Activated CD4-positive, alpha-beta T cell treated with anti-CD3 and anti-CD28 coated beads, Interleukin-2, amount 50 U/mL, for 1 hour (primary cell): ENCODE data around the gene LTBP1.
"Not testable (repeated sequence)": the region's sequence is repeated elsewhere in the genome, so short reads cannot be mapped to it uniquely, and the experiment has no call there.

ENCODE experiments used
- DNase-seq: peaks from one replicate; pipeline ENCODE4 v3.0.0-alpha.2; 2020

The LTBP1 gene

DNA sequence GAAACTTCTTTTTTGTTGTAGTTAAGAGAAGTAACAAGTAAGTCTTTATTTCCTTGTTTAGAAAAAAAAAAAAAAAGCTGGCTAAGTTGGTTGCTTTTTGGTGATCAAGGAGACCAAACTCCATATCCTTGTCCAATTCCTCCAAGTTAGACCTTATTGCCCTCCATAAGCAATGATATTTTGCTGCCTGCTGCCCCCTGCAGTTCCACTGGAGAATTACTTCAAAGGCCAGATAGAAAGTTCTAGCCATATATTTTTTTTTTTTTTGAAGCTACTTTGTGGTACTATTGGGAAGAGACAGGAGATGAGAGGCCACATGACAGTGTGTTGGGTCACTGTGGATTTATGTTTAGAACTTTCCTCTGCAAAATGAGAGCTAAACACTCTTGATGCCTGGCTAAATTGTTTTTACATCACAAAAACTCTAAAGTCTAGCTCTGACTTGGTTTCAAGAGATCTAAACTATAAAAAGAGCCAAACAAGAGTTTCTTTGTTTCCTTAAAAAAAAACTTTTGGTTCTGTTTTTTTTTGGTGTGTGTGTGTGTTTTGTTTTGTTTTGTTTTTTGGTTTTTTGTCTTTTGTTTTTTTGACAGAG, 449.0 kb downstream of the LTBP1 start:
- DNase-seq = peak; percentile 24

DNA sequence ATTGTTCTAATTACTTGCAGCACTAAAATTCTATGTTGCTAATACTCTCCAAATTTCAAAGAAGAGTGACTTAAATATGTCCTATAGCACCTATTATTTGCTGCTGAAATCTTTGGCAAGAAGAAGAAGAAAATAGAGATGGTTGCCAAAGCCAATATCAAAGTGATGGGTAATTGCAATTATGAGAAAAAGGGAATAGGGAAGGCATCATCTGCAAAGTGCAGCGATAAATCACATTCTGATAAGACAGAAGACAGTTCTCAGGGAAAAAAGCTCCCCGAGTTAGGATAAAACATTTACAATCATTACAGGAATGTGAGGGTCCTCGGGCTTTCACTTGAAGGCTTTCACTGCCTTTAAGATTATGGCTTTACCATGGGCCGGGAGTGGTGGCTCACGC, 457.6 kb downstream of the LTBP1 start:
- no peak for DNase-seq

DNA sequence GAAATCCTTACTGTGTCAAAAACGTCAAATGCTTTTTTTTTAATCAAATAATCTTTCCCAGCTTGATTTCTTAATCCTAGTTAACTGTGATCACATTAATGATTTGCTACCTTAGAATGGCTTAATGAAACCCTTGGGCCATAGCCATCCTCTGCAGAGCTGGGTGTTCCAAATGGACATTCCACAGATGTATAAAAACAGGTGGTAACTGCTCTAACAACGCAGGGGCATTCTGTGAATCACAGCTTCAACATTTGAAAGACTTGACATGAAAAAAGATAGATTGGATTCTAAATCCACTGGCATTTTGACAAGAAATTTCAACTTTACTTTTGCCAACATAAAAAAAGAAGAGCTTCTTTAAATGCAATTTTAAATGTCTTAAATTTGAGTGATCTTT, 459.9 kb downstream of the LTBP1 start:
- DNase-seq = no peak

DNA sequence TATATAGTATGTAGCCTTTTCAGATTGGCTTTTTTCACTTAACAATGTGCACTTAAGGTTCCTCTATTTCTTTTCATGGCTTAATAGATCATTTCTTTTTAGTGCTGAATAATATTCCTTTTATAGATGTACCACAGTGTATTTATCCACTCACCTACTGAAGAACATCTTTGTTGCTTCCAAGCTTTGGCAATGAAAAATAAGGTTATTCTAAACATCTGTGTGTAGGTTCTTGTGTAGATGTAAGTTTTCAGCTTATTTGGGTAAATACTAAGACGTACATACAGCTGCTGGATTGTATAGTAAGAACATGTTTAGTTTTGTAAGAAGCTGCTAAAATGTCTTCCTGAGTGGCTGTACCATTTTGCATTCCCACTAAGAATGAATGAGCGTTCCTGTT, 461.4 kb downstream of the LTBP1 start:
- DNase-seq = no peak

DNA sequence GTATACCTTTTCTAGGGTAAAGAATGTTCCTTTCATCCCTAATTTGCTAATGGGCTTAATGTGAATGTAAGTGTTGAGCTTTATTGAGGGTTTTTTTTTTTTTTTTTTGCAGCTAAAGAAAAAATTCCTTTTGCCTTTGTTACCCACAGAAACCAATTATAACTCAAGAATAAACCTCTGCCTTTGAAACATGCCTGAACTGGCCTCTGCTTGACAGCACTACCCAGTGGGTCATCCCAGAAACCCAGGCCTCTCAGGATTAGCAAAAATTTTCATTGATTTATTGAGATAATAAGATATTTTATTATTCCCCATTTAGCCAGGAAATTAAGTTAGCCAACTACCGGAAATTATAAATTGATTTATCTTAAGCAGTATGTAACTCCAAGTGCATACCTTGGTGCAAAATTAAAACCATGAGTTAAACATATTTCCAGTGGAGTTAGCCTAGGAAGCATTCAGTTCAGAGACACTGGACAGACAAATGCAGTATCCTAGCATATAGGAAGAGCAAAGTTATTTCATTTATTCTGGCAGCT, 462.7 kb downstream of the LTBP1 start:
- DNase-seq = no peak

DNA sequence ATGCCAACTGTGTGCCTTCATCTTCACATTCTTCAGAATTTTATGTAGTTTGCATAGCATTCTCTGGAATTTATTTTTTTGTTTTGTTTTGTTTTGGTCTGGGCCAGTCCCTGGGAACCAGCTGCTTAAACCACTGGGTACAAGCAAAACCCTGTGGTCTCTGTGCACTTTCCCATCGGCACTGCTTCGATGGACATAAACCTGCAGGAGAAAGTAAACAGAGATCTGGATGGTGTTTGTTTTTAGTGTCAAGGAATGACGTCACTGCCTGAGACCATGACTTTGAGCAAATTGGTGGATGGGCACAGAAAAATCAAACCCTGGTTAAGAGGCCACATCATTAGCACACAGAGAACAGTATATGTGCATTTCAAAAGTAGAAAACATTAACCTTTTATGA, 465.0 kb downstream of the LTBP1 start:
- DNase-seq = no peak

DNA sequence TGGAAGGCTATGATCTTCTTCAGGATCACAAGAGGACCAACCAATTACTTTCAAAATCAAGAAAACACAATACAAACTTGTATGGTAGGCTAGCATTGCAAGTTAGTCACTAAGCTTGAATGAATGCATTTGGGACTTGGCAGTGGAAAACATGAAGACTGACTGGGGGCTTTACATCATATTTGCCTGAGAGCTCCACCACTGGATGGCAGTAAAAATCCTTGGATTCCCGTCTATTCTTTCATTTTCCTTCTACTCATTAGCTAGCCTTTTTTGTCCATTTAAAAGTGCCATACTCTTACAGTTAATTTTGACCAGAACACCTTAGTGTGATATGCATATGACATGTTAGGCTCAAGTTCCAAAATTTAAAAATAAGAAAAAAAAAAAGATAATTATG, 466.2 kb downstream of the LTBP1 start:
- DNase-seq = no peak

DNA sequence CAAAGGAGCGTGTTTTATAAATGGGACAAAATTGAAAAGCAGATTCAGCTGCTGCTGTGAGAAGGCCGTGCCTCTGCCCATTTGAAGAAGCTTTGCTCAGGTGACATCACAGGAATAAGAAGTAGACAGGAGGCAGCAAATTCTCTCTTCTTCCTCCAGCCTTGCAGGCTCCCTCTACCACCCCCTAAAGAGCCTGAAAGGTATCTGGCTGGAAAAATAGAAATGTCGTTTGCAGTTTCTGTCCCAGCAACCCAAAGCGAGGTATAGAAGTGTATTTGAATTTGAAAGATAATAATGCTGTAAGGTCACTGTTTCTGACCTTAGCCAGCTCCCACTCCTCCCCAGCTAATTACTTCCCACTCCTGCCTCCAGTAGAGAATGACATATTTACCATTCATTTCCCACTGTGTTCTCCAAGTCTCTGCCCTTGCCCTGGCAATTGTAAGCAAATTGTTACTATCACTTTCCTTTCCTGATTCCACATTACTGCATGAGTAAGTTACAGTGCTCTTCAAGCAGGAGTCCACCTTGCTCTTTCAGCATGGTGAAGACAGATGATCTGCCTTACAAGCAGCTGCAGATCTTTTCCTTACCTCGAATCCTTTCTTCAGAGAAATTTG, 472.9 kb downstream of the LTBP1 start:
- no peak for DNase-seq

DNA sequence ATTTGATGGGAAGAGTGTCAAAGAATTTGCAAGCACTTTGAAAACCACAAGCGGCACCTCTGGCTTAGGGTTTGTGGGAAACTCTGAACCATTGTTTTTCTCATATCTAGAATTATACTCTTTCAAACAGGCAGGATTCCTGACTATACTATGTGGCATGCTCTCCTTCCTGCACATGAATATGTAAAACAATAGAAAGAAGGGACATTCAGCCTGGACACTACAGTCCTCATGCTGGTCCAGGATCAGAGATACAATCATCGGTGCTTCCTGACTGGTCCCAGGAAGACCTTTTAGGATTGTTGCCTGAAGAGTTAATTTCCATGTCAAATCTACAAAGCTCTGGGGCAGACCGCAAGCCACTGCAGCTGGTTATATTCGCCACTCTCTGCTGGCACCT, 474.0 kb downstream of the LTBP1 start:
- no peak for DNase-seq

DNA sequence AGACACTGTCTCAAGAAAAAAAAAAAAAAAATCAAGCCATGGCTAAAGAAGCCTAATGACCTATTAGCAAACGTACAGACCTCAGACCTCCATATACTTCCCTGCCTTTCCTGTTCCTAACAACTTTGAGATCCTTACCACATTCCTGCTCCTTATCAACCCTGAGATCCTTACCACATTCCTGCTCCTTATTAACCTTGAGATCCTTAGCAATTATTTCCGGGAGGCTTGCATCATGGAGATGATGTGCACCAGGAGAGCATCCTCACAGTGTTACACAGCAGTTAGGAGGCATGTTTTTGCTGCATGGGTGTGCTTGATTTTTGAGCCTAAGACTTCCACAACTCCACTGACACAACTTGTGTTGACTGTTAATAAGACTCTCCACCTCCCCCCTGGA, 475.1 kb downstream of the LTBP1 start:
- no peak for DNase-seq

DNA sequence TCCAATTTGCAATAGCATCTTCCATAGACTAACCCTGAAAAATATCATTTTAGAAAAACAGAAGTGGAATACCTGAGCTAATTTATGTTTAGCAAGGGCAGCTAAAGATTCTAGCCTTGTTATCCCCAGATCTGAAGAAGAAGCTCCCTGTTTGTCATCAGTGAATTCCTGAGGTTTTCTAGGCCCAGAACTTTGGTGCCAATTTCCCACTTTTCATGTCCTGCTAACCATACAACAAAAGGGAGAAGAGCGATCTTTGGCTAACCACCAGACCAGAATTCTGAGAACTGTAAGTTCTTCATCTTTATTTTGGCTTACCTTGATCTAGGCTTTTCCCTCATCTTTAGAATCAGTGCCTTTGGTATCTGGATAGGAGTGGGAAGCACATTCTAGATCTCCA, 478.4 kb downstream of the LTBP1 start:
- DNase-seq = no peak

DNA sequence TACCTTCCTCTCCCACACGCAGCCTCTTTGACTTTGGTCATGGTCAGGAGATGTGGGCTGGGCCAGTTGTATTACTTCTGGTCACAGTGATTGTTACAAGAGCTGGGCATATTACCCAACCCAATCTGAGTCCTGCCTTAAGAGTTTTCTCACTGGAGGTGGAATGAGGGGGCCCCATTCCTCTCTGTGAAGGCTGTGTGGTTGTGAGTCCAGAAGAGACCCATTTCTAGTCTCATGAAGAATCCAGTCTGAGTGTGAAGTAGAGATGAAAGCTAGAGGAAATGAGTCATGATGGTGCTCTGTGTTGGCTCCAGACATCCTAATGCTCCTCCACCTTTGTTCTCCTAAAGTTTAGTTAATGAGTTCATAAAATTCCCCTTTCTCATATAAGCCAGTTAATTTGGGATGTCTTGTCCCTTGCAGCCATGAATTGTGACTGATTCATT, 478.9 kb downstream of the LTBP1 start:
- DNase-seq = no peak

DNA sequence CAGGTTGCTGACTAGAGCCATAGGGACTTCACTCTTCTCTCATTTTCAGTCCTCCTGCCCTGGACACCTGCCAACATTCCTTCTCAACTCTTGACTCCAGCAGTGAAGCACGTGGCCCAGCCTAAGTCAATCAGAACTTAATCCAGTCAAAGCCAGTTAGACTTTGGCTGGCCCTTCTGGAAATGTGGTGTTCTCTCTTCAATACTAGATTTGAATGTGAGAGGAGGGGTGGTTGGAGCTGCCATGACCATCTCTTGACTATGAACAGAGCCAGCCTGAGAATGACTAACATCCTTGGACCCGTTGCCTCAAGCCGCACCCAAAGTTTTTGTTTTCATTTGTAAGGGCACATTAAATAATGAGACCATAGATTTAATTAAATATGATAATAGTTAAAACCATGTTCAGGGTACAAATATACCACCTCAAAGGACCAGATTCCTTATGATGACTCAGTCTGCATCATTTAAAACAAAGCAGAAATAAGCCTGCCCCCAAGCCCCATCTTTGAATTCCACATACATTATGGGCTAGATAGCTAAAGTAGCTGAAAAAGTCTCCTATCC, 480.0 kb downstream of the LTBP1 start:
- no peak for DNase-seq

DNA sequence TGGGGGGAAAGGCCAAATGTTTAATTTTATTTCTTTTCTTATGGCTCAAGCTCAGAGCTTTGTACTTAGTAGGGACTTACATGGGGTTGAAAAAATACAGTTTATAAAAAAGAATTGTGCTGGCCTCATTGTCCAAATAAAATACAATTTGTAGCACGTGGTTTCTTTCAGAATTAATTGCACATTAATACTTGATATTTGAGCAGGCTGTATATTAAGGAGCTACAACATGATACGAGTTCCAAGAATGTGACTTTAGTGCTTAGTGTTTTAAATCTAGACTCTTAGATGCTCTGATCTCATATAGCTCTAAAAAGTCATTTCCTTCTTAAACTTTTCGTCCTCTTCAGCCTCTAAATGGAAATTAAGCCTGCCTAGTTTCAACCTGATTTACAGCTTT, 483.3 kb downstream of the LTBP1 start:
- no peak for DNase-seq

DNA sequence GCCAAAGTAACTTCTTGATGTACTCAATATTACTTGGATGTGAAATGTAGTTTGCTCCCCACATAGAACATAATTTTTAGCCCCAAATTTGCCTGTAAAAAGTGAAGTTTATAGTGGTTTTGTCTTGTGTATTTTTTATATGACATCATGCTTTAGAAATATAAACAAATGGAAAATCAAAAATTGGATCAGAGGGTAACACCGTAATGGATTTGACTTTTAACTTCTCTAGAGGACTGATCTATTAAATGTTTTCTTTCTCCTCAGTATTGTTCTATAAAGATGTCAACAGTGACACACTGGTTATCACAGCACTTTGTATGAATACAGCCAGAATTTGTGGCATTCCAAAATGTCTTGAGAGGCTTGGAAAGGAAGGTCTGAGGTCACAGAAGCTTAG, 484.1 kb downstream of the LTBP1 start:
- DNase-seq = no peak

DNA sequence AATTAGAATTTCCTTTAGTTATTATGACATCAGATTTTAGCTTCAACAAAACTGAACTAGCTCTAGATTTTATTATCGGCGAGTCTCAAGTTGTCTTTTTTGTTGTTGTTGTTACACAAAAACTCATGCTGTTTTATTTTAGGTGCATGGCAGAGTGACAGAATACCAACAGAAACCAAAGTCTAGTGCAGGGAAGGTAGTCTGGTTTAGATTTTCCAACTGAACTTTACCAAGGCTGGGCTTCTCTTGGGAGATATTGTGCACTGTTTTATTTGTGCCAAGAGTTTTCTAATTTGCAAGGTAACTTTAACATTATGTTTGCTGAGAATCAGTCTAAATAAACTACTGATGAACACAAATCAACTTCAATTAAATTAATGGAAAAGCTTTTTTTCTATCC, 486.1 kb downstream of the LTBP1 start:
- no peak for DNase-seq

DNA sequence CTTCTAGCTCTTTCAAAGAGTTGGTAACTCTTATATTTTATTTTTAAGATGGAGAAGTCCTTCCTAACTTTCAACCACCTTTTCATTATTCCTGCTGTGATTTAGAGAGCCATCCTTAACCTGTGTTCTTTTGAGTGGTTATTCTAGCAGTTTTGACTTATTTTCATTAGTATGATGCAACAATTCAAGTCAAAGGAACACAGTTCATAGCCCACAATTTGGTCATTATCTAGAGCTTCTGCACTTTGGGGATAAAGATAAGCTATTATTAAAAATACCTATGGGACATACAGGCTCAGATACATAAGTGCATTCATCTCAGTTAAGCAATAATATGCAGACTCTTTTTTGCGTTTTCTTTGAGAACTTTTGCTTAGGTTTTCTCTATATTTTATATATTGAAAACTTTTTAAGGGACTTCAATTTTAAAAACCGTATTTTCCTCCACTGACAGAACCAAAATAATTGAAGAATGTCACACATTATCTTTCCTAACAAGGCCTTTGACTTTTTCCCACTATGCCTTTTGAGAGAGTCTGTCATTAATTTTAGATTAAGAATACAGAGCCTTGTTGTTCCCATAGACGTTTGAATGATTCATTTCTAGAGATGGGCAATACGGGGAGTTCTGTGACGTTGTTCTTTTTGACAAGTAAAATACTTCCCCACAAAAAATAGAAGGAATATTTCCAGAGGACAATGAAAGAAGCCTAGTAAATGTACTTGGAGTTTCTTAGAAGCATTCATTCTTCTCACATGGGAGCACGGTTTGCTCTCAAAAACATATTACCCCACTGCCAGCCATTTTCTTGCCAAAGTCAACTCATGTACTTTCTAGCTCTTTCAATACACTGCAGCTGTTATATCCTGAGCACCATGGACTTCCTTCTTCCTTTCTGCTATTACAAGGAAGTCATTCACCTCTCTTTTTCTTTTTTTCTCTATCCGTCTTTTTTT, 486.8 kb downstream of the LTBP1 start:
- no peak for DNase-seq

DNA sequence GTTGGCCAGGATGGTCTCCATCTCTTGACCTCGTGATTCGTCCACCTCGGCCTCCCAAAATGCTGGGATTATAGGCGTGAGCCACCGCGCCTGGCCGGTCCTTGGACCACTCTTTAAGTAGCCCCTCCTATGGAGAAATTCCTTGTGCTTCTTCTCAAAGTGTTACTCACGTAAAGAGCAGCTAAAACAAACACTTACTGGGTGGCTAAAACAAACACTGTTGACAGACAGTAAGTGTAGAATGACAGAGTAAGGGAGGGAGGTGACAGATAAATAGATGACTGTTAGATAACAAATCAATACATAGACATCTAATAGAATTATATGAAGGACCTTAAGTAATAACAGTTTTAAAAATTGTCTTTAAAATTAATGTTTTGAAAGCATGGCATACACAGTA, 488.8 kb downstream of the LTBP1 start:
- no peak for DNase-seq

DNA sequence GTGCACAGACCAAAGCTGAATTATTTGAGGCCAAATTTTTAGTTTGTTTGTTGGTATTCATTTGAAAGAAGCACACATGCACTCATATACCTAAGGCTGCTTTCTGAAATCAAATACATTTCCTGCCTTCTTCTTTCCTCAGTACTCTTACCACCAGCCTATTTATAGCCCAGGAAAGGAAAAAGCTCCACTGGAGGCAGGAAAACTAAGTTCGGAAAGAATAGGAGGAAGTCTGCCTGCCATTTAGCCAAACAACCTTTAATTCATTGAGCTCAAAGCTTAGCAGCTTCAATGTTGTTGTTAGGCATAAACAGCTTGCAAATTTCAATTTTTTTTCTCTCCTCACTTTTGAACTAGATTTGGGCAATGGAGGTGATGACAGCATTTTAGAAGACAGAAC, 489.3 kb downstream of the LTBP1 start:
- DNase-seq = no peak

DNA sequence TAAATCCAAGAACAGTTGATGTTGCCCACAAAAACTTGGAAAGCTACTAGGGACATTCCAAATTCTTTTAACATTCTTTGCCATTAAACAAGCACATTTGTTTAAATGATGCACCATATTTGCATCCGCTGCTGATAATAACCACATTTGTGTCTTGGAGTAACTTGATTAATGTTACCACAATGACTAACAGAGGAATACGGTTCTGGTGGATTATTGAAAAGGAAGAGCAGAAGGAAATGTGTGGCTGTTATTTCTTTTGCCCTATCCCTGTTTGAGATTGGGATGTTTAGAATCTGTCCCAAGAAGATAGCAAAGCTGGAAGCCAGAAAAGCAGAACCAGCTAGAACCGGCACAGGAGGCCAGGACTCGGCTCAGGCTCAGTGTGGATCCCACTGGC, 490.5 kb downstream of the LTBP1 start:
- DNase-seq = no peak

DNA sequence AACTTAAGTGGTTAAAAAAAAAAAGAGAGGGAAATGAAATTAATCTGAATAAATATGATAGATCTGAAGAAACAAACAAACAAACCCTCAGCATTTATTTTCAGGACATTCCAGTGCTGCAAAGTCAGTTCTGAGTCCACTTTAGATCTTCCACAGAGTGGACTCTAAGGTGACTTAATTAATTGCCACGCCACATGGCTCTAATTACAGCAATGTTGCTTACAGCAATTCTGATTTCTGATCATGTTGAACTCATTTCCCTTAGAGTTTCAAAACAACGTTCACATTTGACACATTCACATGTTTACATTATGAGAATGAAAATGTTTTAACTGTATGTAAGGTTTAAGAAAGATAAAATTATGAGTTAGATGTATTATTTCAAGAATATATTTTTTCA, 491.1 kb downstream of the LTBP1 start:
- DNase-seq = no peak

DNA sequence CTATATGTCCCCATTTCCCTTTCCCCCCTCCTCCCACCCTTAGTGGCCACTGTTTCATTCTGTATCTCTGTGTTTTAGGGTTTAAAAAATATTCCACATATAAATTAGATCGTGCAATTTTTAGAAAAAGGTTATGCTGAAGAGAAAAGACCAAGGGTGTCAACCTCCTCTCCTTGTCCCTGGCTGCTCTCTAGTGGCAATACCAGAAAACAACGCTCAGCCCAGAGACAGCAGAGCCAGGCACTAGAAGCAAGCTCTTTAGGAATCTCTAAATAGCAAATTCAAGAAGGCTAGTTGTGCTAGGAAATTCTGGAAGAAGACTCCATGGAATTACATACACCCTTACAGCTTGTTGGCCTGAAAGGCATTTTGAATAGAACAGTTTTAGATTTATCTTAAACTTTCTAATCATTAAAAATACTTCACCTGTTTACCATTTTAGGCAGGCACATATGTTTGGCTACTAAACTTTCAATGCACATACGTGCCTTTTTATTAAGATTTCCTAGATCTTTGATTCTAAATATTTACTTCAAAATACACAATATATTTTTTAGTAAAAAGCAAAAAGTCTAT, 494.6 kb downstream of the LTBP1 start:
- DNase-seq = no peak

DNA sequence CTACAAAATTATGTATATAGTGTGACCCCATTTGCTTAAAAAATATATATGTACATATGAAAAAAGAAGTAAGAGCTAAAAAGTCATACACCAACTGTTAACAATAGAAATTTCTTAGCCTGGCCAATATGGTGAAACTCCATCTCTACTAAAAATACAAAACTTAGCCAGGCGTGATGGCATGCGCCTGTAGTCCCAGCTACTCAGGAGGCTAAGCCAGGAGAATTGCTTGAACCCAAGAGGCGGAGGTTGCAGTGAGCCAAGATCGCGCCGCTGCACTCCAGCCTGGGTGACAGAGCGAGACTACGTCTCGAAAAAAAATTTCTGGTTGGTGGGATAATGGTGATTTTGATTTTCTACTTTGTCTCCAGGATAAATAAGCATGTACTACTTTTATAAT, 495.3 kb downstream of the LTBP1 start:
- not testable (repeated sequence) for DNase-seq
